Measurements from ENCODE around the gene MSANTD3. TPM values are rescaled to one million over a fixed set of nuclear protein-coding genes. Genes with fewer than 3 reads are reported as not detected.

MSANTD3 gene
- total RNA-seq, 1 experiment from 2014 or later = 86.9 TPM

GRCh38 chr9:100445903-100446549 lies 19.1 kb downstream of the MSANTD3 start:
- no peaks in the 10 kb centered on the region for H3K9me3 ChIP-seq (ENCODE audit: low read length)
- peaks cover 13% of the 10 kb centered on the region for H3K79me2 ChIP-seq (ENCODE audit: low read length)
- intact Hi-C loops (cut with micrococcal nuclease) = no loop called here
- ChIA-PET CTCF (no interaction called here), POLR2A (ENCODE audit: unreplicated experiment) (no interaction called here)
- H4K20me1 ChIP-seq (ENCODE audit: low read length) = no peaks in the 10 kb centered on the region
- H2AFZ ChIP-seq (ENCODE audit: low read length) = no peak overlapping the region
- H3K27ac ChIP-seq (ENCODE audit: low read length) = no peak overlapping the region
- peaks cover 8% of the 10 kb centered on the region for H3K36me3 ChIP-seq (ENCODE audit: low read depth, low read length)
- H3K9ac ChIP-seq (ENCODE audit: low read length) = no peak overlapping the region
- no peak overlapping the region for H3K4me3 ChIP-seq (ENCODE audit: low read length)
- H3K4me1 ChIP-seq (ENCODE audit: insufficient read depth, low read length) = no peaks in the 10 kb centered on the region
- no peaks in the 10 kb centered on the region for H3K9me2 ChIP-seq (replicated peaks; ENCODE audit: low read length)
- no peaks in the 10 kb centered on the region for H3F3A ChIP-seq (ENCODE audit: low read length, unreplicated experiment)
- no peak for ATAC-seq
- TF ChIP-seq EZH2 (IDR thresholded peaks at IDR 0.05; ENCODE audit: low read length, unreplicated experiment) (no peak), CTCF (conservative IDR thresholded peaks at IDR 0.05; ENCODE audit: low read depth, low read length) (no peak), EZH2phosphoT487 (IDR thresholded peaks at IDR 0.05; ENCODE audit: borderline replicate concordance, low read length) (no peak)
- H3K27me3 ChIP-seq (ENCODE audit: low read length) = no peaks in the 10 kb centered on the region
- H3K4me2 ChIP-seq (ENCODE audit: low read length) = no peak overlapping the region
- no TSS peak for BruUV-seq (replicated peaks)
- no peak for DNase-seq

- no TSS peak for BruUV-seq (replicated peaks)
- Histone ChIP-seq H3K9me2 (replicated peaks; ENCODE audit: low read length) (no peaks in the 10 kb centered on the region), H2AFZ (ENCODE audit: low read length) (no peak overlapping the region), H3K4me3 (ENCODE audit: low read length) (no peak overlapping the region), H3K36me3 (ENCODE audit: low read depth, low read length) (peaks cover 13% of the 10 kb centered on the region), H3K79me2 (ENCODE audit: low read length) (peaks cover 9% of the 10 kb centered on the region; the same call in 1 of the 2 replicates), H4K20me1 (ENCODE audit: low read length) (no peaks in the 10 kb centered on the region), H3K9me3 (ENCODE audit: low read length) (no peaks in the 10 kb centered on the region), H3K27me3 (ENCODE audit: low read length) (no peaks in the 10 kb centered on the region), H3K4me1 (ENCODE audit: insufficient read depth, low read length) (no peaks in the 10 kb centered on the region), H3K27ac (ENCODE audit: low read length) (no peak overlapping the region), H3K4me2 (ENCODE audit: low read length) (no peak overlapping the region), H3K9ac (ENCODE audit: low read length) (no peak overlapping the region), H3F3A (ENCODE audit: low read length, unreplicated experiment) (no peaks in the 10 kb centered on the region)
- DNase-seq (no peak), ATAC-seq (no peak)
- no peak for TF ChIP-seq EZH2 (IDR thresholded peaks at IDR 0.05; ENCODE audit: low read length, unreplicated experiment)
- ChIA-PET POLR2A (ENCODE audit: unreplicated experiment) (no interaction called here), CTCF (no interaction called here)
- intact Hi-C loops (cut with micrococcal nuclease) = no loop called here
Measured at GRCh38 chr9:100447041-100447440, 20.1 kb downstream of the MSANTD3 start.

GRCh38 chr9:100448266-100448665 lies 21.3 kb downstream of the MSANTD3 start:
- H3K9ac ChIP-seq (ENCODE audit: low read length) = no peak overlapping the region
- H3F3A ChIP-seq (ENCODE audit: low read length, unreplicated experiment) = no peaks in the 10 kb centered on the region
- H2AFZ ChIP-seq (ENCODE audit: low read length) = no peak overlapping the region
- H3K9me2 ChIP-seq (replicated peaks; ENCODE audit: low read length) = no peaks in the 10 kb centered on the region
- POLR2A ChIA-PET (ENCODE audit: unreplicated experiment) = no interaction called here
- H3K27ac ChIP-seq (ENCODE audit: low read length) = no peak overlapping the region
- no peak for ATAC-seq
- H3K27me3 ChIP-seq (ENCODE audit: low read length) = no peaks in the 10 kb centered on the region
- no peak for DNase-seq
- no TSS peak for BruUV-seq (replicated peaks)
- TF ChIP-seq CTCF (conservative IDR thresholded peaks at IDR 0.05; ENCODE audit: low read depth, low read length) (no peak), EZH2 (IDR thresholded peaks at IDR 0.05; ENCODE audit: low read length, unreplicated experiment) (no peak), EZH2phosphoT487 (IDR thresholded peaks at IDR 0.05; ENCODE audit: borderline replicate concordance, low read length) (no peak)
- no peaks in the 10 kb centered on the region for H4K20me1 ChIP-seq (ENCODE audit: low read length)
- peaks cover 8% of the 10 kb centered on the region; the same call in 1 of the 2 replicates for H3K79me2 ChIP-seq (ENCODE audit: low read length)
- H3K4me1 ChIP-seq (ENCODE audit: insufficient read depth, low read length) = no peaks in the 10 kb centered on the region
- no peak overlapping the region for H3K4me3 ChIP-seq (ENCODE audit: low read length)
- CTCF ChIA-PET = no interaction called here
- intact Hi-C loops (cut with micrococcal nuclease) = no loop called here
- H3K9me3 ChIP-seq (ENCODE audit: low read length) = no peaks in the 10 kb centered on the region
- peaks cover 20% of the 10 kb centered on the region for H3K36me3 ChIP-seq (ENCODE audit: low read depth, low read length)
- no peak overlapping the region for H3K4me2 ChIP-seq (ENCODE audit: low read length)
